SK-N-SH (cell line): Measurements from ENCODE around the gene GJA3. TPM values are rescaled to one million over a fixed set of nuclear protein-coding genes. Genes with fewer than 3 reads are reported as not detected.

Experiments used
- CTCF ChIA-PET: fragments of 300-600, 350-600 bp; formaldehyde crosslinking; extraction: SDS; loops from one replicate; lab custom pipeline; 2021; lab: Yijun Ruan, JAX
- POLR2A ChIA-PET: fragments of 350-600 bp; sonication (Branson Sonifier 250); formaldehyde crosslinking; extraction: SDS; loops from one replicate; lab custom pipeline; 2020; ENCODE audit warnings: antibody characterized with exemption, inconsistent platforms; lab: Yijun Ruan, JAX
- DNase-seq: peaks from one replicate; pipeline ENCODE4 v3.0.0; 2012
- H2AFZ ChIP-seq: fragments of 200-600 bp; sonication (generic); 2 replicates; pipeline ENCODE4 v1.8.1; 2016; ENCODE audit warnings: antibody characterized with exemption, mild to moderate bottlenecking, low read depth
- H3F3A ChIP-seq: fragments of 200-600 bp; sonication (generic); replicated peaks from 2 replicates; pipeline ENCODE3; 2016; ENCODE audit warnings: antibody characterized with exemption, mild to moderate bottlenecking; ENCODE audit not compliant: insufficient read depth
- H3K27ac ChIP-seq, 2 experiments: fragments of 200-500 bp in 1 of 2; fragments of 200-600 bp in 1 of 2; sonication (Bioruptor generic) in 1 of 2; sonication (generic), shearing (Covaris generic) in 1 of 2; 2 replicates each; pipeline versions ENCODE4 v1.5.1 to v1.6.1; 2014 to 2016; ENCODE audit warnings: low read depth in 2 of 2, inconsistent platforms in 1 of 2, low read length in 1 of 2, mild to moderate bottlenecking in 1 of 2, mixed read lengths in 1 of 2
- H3K27me3 ChIP-seq: fragments of 200-600 bp; sonication (generic), shearing (Covaris generic); 2 replicates; pipeline ENCODE4 v1.6.1; 2016; ENCODE audit warnings: mixed run types; ENCODE audit not compliant: insufficient read depth
- H3K36me3 ChIP-seq, 2 experiments: fragments of 200-500 bp in 1 of 2; fragments of 200-600 bp in 1 of 2; sonication (Bioruptor generic) in 1 of 2; sonication (generic) in 1 of 2; replicated peaks in 1 of 2; 2 replicates each; pipeline versions ENCODE3 to v1.5.1; 2014 to 2016; ENCODE audit warnings: low read length in 1 of 2, mild to moderate bottlenecking in 1 of 2; ENCODE audit not compliant: insufficient read depth in 2 of 2, control insufficient read depth in 1 of 2
- H3K4me1 ChIP-seq, 2 experiments: fragments of 200-500 bp in 1 of 2; fragments of 200-600 bp in 1 of 2; sonication (Bioruptor generic) in 1 of 2; sonication (generic), shearing (Covaris generic) in 1 of 2; 2 replicates each; pipeline versions ENCODE4 v1.5.1 to v1.6.1; 2014 to 2016; ENCODE audit warnings: low read depth in 1 of 2, low read length in 1 of 2, mixed run types in 1 of 2; ENCODE audit not compliant: insufficient read depth in 2 of 2, control insufficient read depth in 1 of 2
- H3K4me2 ChIP-seq: fragments of 200-600 bp; sonication (generic), shearing (Covaris generic); 2 replicates; pipeline ENCODE4 v1.6.1; 2017; ENCODE audit warnings: mixed run types
- H3K4me3 ChIP-seq, 2 experiments: fragments of 200-500 bp in 1 of 2; fragments of 200-600 bp in 1 of 2; sonication (Bioruptor generic) in 1 of 2; sonication (generic), shearing (Covaris generic) in 1 of 2; 2 replicates each; pipeline versions ENCODE4 v1.5.1 to v1.8.1; 2014 to 2016; ENCODE audit warnings: low read depth in 2 of 2, inconsistent platforms in 1 of 2, low read length in 1 of 2, mild to moderate bottlenecking in 1 of 2, mixed read lengths in 1 of 2, moderate library complexity in 1 of 2
- H3K79me2 ChIP-seq: fragments of 200-600 bp; sonication (generic); 2 replicates; pipeline ENCODE4 v1.8.1; 2017; ENCODE audit warnings: mild to moderate bottlenecking; ENCODE audit not compliant: insufficient read depth
- H3K9ac ChIP-seq: fragments of 200-600 bp; sonication (generic); 2 replicates; pipeline ENCODE4 v1.6.1; 2017; ENCODE audit warnings: mixed run types
- H3K9me2 ChIP-seq: fragments of 200-600 bp; sonication (generic); 2 replicates; pipeline ENCODE4 v1.6.1; 2017; ENCODE audit warnings: mixed run types
- H3K9me3 ChIP-seq: fragments of 200-600 bp; sonication (generic); 2 replicates; pipeline ENCODE4 v1.6.1; 2017; ENCODE audit warnings: mixed run types, mild to moderate bottlenecking, moderate library complexity
- H4K20me1 ChIP-seq: fragments of 200-600 bp; sonication (generic); 2 replicates; pipeline ENCODE4 v1.6.1; 2017; ENCODE audit warnings: mild to moderate bottlenecking, mixed run types; ENCODE audit not compliant: insufficient read depth
- CHD2 ChIP-seq: fragments of 150-350 bp; IDR thresholded peaks from 2 replicates; pipeline ENCODE4 v1.6.1; 2018; ENCODE audit warnings: low read length; ENCODE audit not compliant: partially characterized antibody
- CTCF ChIP-seq: fragments of 200-600 bp; sonication (generic); IDR thresholded peaks from 2 replicates; pipeline ENCODE4 v1.6.1; 2017; ENCODE audit warnings: antibody characterized with exemption, mild to moderate bottlenecking, moderate library complexity
- FOXJ3 ChIP-seq: sonication (generic); formaldehyde crosslinking; IDR thresholded peaks from 2 replicates; pipeline ENCODE4 v1.5.1; 2020; ENCODE audit warnings: mild to moderate bottlenecking, missing genetic modification reagents
- FOXM1 ChIP-seq: IDR thresholded peaks from 2 replicates; pipeline ENCODE4 v1.4.0; 2012; ENCODE audit warnings: low read depth, mild to moderate bottlenecking
- GABPA ChIP-seq: IDR thresholded peaks from 2 replicates; pipeline ENCODE4 v1.4.0; 2012; ENCODE audit warnings: low read depth, mild to moderate bottlenecking
- GATA2 ChIP-seq: sonication (generic); formaldehyde crosslinking; IDR thresholded peaks from 2 replicates; pipeline ENCODE4 v1.5.0; 2020; ENCODE audit warnings: mild to moderate bottlenecking, missing genetic modification reagents
- IRF3 ChIP-seq: fragments of 150-350 bp; IDR thresholded peaks from 2 replicates; pipeline ENCODE4 v1.6.1; 2016; ENCODE audit warnings: mild to moderate bottlenecking, low read depth, low read length
- NFIC ChIP-seq: IDR thresholded peaks from 2 replicates; pipeline ENCODE4 v1.4.0; 2012; ENCODE audit warnings: borderline replicate concordance
- NRF1 ChIP-seq: IDR thresholded peaks from 2 replicates; pipeline ENCODE4 v1.6.1; 2012; ENCODE audit warnings: low read depth, mild to moderate bottlenecking, low read length
- RAD21 ChIP-seq: IDR thresholded peaks from 2 replicates; pipeline ENCODE4 v1.6.1; 2012; ENCODE audit warnings: mild to moderate bottlenecking, low read length
- RFX5 ChIP-seq: IDR thresholded peaks from 2 replicates; pipeline ENCODE4 v1.6.1; 2012; ENCODE audit warnings: mild to moderate bottlenecking, improper control_type of control experiment, low read length
- RXRA ChIP-seq: IDR thresholded peaks from 2 replicates; pipeline ENCODE4 v1.4.0; 2012; ENCODE audit warnings: low read depth, mild to moderate bottlenecking, borderline replicate concordance
- SIN3A ChIP-seq: IDR thresholded peaks from 2 replicates; pipeline ENCODE4 v1.6.1; 2012; ENCODE audit warnings: low read depth, mild to moderate bottlenecking, low read length, moderate library complexity, borderline replicate concordance
- SMC3 ChIP-seq: IDR thresholded peaks from 2 replicates; pipeline ENCODE4 v1.6.1; 2012; ENCODE audit warnings: low read depth, low read length, improper control_type of control experiment
- TCF12 ChIP-seq: IDR thresholded peaks from 2 replicates; pipeline ENCODE4 v1.4.0; 2012
- YY1 ChIP-seq: IDR thresholded peaks from 2 replicates; pipeline ENCODE4 v1.4.0; 2012; ENCODE audit warnings: low read depth, mild to moderate bottlenecking
- WGBS: methylation state at CpG from one replicate; pipeline ENCODE4 v1.1.6; 2017; ENCODE audit warnings: low lambda C conversion rate; 5-methylcytosine and 5-hydroxymethylcytosine counted together
- polyA plus RNA-seq, 3 experiments: library from polyadenylated mRNA; depleted of rRNA; stranded (reverse); fragments of >200 nt; gene quantifications; 2 replicates each; pipeline ENCODE4 v1.2.3, GENCODE V29; 2012
- TF ChIP-seq, protein P1 (sequence below): IDR thresholded peaks from 2 replicates; pipeline ENCODE4 v1.4.0; 2012; ENCODE audit warnings: low read depth, borderline replicate concordance
- TF ChIP-seq, protein P2 (sequence below): IDR thresholded peaks from 2 replicates; pipeline ENCODE4; 2012

The GJA3 gene
- polyA plus RNA-seq, 1 of the 3 experiments (the other 2 are of a cell fraction) = not detected

GRCh38 chr13:20198781-20199180 is 37.9 kb upstream of the GJA3 start:
- no peaks in the 10 kb centered on the region for H3F3A ChIP-seq
- DNase-seq = no peak
- peaks cover 53% of the 10 kb centered on the region for H3K27me3 ChIP-seq
- H3K4me1 ChIP-seq = 0 out of 4 replicates have a peak, but pooled peaks cover 0 to 4% of the 10 kb centered on the region in 2 experiments
- H3K36me3 ChIP-seq = no peaks in the 10 kb centered on the region
- H2AFZ ChIP-seq = no peak overlapping the region
- H3K4me3 ChIP-seq = no peak overlapping the region
- H3K9ac ChIP-seq = no peak overlapping the region
- H3K9me2 ChIP-seq = no peaks in the 10 kb centered on the region
- no peaks in the 10 kb centered on the region for H3K79me2 ChIP-seq
- H3K4me2 ChIP-seq = no peak overlapping the region
- no peak overlapping the region for H3K27ac ChIP-seq
- ChIA-PET POLR2A (no interaction called here), CTCF (interaction anchor here (5.6 kb wide), 1 partner anchor 15 kb away, joined by 89 read pairs; no protein-coding TSS in a partner anchor)
- TF ChIP-seq RFX5 (no peak), TCF12 (no peak), SIN3A (no peak), NRF1 (no peak), RXRA (no peak), NFIC (no peak), FOXJ3 (CRISPR knock-in tag) (no peak), YY1 (no peak), GABPA (no peak), GATA2 (CRISPR knock-in tag) (no peak)
- TF ChIP-seq, protein P1, sequence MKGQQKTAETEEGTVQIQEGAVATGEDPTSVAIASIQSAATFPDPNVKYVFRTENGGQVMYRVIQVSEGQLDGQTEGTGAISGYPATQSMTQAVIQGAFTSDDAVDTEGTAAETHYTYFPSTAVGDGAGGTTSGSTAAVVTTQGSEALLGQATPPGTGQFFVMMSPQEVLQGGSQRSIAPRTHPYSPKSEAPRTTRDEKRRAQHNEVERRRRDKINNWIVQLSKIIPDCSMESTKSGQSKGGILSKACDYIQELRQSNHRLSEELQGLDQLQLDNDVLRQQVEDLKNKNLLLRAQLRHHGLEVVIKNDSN = no peak
- 10% methylated on average over 1 of the region's 1 CpG for WGBS
- peaks cover 7% of the 10 kb centered on the region; the same call in 1 of the 2 replicates for H3K9me3 ChIP-seq
- H4K20me1 ChIP-seq = 0 out of 2 replicates have a peak, but pooled peaks cover 2% of the 10 kb centered on the region

- Histone ChIP-seq H3K4me2 (no peak overlapping the region), H4K20me1 (0 out of 2 replicates have a peak, but pooled peaks cover 4% of the 10 kb centered on the region), H3K9me2 (no peaks in the 10 kb centered on the region), H3K36me3 (no peaks in the 10 kb centered on the region), H3K79me2 (no peaks in the 10 kb centered on the region), H3F3A (no peaks in the 10 kb centered on the region), H3K27ac (no peak overlapping the region), H2AFZ (no peak overlapping the region), H3K4me1 (peaks cover 0 to 11% of the 10 kb centered on the region in 2 experiments; a peak in 1 of 4 replicates), H3K9ac (no peak overlapping the region), H3K4me3 (no peak overlapping the region), H3K9me3 (peaks cover 7% of the 10 kb centered on the region; the same call in 1 of the 2 replicates), H3K27me3 (peaks cover 59% of the 10 kb centered on the region)
- ChIA-PET POLR2A (no interaction called here), CTCF (interaction anchor here (0.5 to 5.6 kb wide), 25 partner anchors 8 to 746 kb away, joined by 3 to 89 read pairs (median 4); no protein-coding TSS in a partner anchor)
- 6% methylated on average over 5 of the region's 5 CpGs for WGBS
- TF ChIP-seq IRF3 (no peak), CHD2 (no peak), FOXM1 (no peak), RAD21 (peak; percentile 64), SMC3 (peak; percentile 36), CTCF (peak; percentile 67)
- TF ChIP-seq, protein P2, sequence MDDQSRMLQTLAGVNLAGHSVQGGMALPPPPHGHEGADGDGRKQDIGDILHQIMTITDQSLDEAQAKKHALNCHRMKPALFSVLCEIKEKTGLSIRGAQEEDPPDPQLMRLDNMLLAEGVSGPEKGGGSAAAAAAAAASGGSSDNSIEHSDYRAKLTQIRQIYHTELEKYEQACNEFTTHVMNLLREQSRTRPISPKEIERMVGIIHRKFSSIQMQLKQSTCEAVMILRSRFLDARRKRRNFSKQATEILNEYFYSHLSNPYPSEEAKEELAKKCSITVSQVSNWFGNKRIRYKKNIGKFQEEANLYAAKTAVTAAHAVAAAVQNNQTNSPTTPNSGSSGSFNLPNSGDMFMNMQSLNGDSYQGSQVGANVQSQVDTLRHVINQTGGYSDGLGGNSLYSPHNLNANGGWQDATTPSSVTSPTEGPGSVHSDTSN = no peak
- peak; percentile 59 for DNase-seq
Observed at GRCh38 chr13:20197361-20197834, 36.5 kb upstream of the GJA3 start.
